GM19193 (cell line): ENCODE results near the gene GALNT17.

ENCODE experiments used
- POLR2A ChIP-seq: IDR thresholded peaks from 4 replicates; pipeline ENCODE4 v1.6.1; 2011; ENCODE audit not compliant: insufficient read depth, insufficient read length; ENCODE audit errors: extremely low read depth

The GALNT17 gene

DNA sequence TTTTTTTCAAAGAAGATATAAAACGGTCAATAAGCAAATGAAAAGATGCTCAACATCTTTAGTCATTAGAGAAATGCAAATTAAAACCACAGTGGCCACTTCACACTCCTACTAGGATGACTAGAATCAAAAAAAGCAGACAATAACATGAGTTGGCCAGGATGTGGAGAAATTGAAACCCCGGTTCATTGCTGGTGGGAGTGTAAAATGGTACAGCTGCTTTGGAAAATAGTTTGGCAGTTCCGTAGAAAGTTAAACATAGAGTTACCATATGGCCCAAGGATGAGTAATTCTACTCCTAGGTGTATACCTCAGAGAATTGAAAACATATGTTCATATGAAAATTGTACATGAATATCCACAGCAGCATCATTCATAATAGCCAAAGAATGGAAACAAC lies 573.3 kb downstream of the GALNT17 start:
- no peak for TF ChIP-seq POLR2A

DNA sequence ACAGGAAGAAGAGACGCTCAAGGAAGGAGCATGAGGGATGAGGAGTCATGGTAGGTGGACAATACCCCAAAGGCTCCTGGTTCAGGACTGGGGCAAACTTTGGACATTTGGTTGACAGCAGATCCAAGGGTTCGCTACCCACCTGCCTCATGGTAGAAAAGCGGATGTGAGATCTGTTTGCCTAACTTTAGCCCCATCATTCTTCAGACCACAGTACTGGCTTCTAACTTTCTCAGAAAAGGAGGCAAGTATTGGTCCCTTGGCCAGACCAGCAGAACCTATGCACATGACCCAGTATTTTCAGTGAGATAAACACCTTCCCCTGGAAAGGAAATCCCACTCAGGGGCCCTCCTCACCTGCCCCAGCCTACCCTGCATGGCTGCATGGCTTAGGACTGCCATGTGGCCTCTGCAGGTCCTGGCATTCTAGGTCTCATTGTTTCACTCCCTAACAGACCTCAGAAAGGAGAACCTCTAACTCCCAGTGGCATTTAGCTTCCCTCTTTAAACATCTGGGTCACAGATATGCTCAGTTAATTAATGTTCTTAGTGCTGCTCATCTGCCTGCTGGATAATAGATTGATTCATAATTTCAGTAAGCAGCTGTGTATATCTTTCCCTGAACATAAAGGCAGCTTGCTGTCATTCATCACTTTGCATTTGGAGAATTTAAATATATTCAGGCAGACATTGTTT lies 574.1 kb downstream of the GALNT17 start:
- no peak for TF ChIP-seq POLR2A

DNA sequence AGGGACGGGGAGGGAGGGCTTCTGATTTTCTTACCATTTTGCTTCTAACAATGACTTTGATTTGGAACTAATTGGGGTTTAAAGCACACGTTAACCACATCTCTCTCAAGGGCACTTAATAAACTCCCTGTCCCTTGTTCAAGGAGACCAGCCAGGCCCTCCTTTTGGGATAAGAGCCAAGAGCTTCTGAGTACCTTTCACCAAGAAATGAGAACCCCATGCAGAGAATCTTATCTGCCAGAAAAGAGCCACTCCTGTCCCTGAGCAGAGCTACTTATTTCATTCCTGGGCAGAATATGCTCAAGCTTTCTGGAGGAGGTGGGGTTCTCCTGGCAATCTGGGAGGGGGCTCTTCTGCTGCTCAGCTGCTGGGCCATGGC lies 574.6 kb downstream of the GALNT17 start:
- no peak for TF ChIP-seq POLR2A

DNA sequence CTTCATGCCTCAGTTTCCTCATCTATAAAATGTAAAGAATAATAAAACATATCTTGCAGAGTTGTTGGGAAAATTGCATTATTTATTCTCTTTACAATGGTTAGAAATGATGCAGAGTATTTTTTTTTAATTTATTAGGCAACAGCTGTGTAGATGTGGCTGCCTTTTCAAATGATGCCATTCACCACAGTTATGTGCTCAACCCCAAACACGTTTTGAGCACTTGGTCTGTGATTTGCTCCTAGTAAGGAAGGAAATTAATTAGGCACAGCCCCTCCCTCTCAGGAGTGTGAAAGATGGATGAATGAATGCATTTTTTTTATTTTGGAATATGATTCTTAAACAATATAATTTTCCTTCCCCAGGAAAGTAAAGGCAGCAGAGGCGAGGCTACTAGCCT lies 575.1 kb downstream of the GALNT17 start:
- no peak for TF ChIP-seq POLR2A

DNA sequence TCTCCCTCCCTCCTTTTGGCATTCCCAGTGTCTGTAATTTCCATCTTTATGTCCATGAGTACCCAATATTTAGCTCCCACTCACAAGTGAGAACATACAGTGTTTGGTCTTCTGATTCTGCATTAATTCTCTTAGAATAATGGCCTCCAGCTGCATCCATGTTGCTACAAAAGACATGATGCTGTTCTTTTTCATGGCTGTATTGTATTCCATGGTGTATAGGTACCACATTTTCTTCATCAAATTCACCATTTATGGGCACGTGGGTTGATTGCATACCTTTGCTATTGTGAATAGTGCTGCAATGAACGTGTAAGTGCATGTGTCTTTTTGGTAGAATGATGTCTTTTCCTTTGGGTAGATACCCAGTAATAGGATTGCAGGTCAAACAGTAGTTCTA lies 576.8 kb downstream of the GALNT17 start:
- no peak for TF ChIP-seq POLR2A

DNA sequence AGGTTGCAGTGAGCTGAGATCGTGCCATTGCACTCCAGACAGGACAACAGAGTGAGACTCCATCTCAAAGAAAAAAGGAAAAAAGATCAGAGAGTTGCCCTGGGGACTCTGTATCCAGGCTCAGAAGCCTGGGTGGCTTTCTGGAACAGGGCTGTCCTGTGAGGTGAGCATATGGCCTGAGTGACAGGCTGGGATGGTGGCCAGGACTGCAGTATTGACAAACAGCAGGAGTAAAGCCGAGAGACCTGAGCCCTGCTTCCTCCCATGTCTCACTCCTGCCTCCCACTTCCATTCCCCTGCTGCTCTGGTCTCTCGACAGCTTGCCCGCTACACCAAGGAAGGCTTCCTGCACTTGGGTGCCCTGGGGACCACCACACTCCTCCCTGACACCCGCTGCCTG lies 578.5 kb downstream of the GALNT17 start:
- TF ChIP-seq POLR2A, result no peak

DNA sequence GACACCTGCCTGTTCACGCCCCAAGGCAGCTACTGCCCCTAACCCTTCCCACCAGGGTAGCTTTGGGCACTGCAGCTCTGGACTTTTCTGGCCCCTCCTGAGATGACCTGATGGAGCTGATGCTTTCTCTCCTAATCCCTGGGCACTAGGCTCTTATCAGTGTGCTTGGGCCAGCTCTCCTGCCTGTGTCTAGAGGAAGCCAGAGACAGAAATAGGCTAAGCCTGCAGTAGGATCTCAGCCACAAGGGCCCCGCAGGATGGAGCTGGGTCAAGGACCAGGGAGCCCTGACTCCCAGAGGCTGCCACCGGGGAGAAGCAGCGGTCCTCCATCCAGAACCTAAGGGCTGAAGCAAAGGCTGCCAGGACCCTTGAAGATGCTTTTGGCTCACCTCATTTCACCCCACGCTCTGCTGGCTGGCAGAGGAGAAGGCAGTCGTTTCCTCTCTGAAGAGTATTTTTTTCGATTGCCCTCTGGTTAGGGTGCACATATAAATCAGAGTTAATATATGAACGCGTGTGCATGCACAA lies 580.8 kb downstream of the GALNT17 start:
- no peak for TF ChIP-seq POLR2A

DNA sequence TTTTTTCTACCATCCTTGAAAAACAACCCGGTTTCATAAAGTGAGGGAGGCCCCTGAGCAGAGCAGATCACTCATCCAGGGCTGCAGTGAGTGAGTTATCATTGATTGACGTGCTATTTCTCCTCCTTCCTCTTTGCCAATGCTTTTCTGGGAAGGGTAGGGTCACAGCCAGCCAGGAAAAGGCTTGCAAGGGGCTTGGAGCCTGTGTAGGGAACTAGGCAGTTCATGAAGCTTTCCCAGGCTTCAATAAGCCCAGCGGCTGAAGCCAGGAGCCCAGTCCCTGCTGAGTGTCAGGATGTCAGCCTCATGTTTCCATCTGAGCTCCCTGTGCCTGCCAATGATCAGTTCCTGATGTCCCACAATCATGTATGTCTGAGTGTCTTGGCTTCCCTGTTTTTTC lies 584.7 kb downstream of the GALNT17 start:
- no peak for TF ChIP-seq POLR2A

DNA sequence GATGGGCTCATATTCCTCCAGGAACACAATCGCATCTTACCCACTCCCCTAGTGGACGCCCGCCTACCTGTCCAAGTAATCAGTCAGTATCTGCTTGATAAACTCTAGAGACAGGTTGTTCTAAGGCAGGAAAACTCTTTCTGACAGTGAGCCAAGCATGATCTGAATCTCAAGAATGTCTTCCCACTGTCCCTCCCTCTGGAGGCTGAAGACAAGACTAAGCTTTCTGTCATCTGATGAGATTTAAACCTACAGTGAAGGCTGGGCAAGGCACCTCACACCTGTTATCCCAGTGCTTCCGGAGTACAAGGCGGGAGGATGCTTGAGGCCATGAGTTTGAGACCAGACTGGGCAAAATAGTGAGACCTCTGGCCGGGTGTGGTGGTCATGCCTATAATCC lies 586.6 kb downstream of the GALNT17 start:
- TF ChIP-seq POLR2A, result no peak

DNA sequence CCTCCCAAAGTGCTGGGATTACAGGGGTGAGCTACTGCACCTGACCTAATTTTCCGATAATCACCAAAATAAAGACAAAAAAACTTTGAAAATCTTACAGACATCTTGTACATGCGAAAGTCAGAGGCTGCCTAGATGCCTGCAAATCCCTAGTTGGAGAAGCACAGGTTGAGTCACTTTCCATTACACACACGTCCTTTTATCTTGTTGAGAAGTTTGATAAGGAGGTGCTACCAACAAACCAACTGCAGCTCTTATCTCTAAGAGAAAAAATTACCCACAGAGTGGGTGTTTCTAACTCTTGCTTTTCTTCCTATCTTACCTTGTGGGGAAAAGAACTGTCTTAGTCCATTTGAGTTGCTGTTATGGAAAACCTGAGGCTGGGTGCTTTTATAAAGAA lies 589.8 kb downstream of the GALNT17 start:
- no peak for TF ChIP-seq POLR2A

DNA sequence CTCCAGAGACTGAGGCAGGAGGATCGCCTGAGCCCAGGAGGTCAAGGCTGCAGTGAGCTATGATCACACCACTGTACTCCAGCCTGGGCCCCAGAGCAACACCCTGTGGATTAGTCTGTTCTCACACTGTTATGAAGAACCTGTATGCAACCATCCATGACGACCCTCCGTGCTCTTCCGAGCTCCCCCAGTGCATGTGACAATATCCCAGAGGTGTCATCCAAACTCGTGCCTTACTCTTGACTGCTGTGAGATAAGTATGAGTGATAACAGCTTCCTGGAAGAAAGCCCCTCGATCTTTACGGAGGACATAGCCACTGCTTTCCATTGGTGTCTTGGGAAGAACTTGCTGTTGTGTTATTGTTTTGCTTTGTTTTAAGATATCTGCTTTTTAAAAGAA lies 591.9 kb downstream of the GALNT17 start:
- no peak for TF ChIP-seq POLR2A

DNA sequence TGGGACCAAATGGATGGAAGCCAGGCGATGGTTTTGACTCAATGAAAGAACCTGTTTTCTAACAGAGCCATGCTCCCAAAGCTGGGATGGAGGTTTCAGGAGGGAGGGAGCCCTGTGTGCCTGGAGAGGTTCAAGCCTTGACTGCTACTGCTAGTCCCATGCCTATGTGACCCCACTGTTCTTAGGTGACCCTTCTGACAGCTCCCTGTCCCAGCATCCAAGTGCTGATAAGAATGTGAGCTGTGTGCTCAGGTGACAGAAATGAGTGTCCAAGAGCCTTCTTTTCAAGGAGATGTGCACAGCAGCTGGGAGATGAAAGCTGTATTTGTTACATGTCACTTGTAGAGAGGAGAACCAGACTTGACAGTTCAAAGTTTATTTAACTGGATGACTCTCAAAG lies 595.4 kb downstream of the GALNT17 start:
- TF ChIP-seq POLR2A, result no peak

DNA sequence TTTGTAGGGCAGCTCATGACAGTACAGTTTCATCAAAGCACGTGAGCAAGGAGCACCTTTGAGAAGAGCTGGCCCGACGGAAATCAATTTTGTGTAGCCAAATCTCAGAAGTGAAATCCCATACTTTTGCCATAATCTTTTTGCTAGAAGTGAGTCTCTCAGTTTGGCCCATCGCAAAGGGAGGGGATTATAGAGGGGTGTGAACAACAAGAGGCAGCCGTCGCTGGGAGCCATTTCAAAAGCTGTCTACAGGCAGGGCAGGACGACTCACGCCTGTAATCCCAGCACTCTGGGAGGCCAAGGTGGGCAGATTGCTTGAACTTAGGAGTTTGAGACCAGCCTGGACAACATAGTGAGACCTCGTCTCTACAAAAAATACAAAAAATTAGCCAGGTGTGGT lies 599.8 kb downstream of the GALNT17 start:
- TF ChIP-seq POLR2A, result no peak

DNA sequence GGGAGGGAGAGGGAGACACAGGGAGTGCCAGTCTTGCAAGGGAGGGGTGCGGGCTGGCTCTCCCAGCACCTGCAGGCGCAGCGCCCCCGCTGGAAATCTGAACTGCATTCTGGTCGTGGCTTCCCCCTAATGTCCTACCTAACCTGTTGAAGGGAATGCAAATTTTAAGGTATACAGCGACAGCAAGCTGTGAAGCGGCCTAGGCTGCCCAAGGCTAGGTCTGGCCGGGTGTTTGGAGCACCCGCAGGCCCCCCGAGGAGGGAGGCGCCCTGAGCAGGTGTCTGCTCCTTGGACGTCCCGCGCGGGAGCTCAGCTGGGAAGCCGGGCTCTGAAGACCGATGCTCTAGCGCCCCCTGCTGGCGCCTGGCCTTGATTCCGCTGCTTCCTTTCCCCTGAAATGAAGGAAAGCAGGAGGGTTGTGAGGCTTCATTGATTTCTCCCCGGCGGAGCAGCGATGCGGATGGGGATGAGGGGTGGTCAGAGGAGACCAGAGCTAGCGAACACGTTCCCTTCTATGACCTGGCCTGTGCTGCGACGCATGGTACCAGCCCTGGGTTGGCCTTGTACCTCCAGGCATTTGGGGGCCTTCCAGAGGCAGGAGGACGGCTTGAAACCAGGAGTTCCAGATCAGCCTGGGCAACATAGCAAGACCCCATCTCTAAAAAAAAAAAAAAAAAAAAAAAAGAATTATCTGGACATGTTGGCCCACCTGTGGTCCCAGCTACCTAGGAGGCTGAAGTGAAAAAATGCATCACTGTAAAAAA lies 601.3 kb downstream of the GALNT17 start:
- TF ChIP-seq POLR2A, result no peak

DNA sequence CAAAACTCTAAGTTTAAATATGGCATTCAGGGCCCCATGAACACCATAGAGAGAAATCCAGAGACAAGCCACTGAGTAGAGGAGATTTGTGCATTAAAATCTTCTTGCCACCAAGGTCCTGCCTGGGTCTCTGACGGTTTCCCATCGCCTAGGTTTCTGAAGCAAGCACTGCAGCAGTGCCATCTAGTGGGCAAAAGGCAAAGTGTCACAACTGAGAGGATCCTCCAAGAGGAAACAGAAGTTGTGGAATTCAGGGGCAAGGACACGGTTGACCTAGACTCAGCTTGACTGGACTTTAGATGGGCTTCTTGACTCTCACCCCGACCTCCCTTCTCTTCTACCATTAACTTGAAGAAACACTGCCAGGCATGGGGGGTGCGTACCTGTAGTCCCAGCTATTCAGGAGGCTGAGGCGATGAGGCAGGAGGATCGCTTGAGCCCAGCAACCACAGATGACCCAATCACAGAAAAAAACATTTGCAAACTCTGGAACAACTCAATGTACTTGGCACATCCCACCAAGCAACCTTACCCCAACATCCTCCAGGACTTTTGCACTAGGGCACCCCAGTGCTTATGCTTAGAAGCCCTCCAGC lies 604.1 kb downstream of the GALNT17 start:
- TF ChIP-seq POLR2A, result no peak
